ENCODE measurements around the gene EPB41L2. TPM values are rescaled to one million over a fixed set of nuclear protein-coding genes. Genes with fewer than 3 reads are reported as not detected.
"Not testable (repeated sequence)": the region's sequence is repeated elsewhere in the genome, so short reads cannot be mapped to it uniquely, and the experiment has no call there.

The EPB41L2 gene
- total RNA-seq, 1 donor, result 47.4 TPM

GRCh38 chr6:131014080-131014776 lies 48.8 kb downstream of the EPB41L2 start:
- Histone ChIP-seq H3K4me1 (ENCODE audit: insufficient read depth, low read length) (peaks cover 32% of the 10 kb centered on the region), H3K36me3 (ENCODE audit: insufficient read depth, low read length) (no peaks in the 10 kb centered on the region), H3K4me2 (ENCODE audit: insufficient read depth, low read length) (peak overlapping the region; percentile 51), H4K20me1 (ENCODE audit: insufficient read depth, low read length) (peaks cover 9% of the 10 kb centered on the region), H3K9me3 (ENCODE audit: low read depth, low read length) (no peaks in the 10 kb centered on the region), H3K79me2 (ENCODE audit: insufficient read depth, low read length) (peaks cover 57% of the 10 kb centered on the region), H3K27ac (ENCODE audit: low read depth, low read length) (no peak overlapping the region), H3K4me3 (ENCODE audit: insufficient read depth, low read length) (no peak overlapping the region), H2AFZ (ENCODE audit: low read length) (no peak overlapping the region), H3K27me3 (ENCODE audit: insufficient read depth, low read length) (no peaks in the 10 kb centered on the region)
- DNase-seq (ENCODE audit: insufficient read length, low spot score, missing footprints), result no peak
- TF ChIP-seq, protein P1, sequence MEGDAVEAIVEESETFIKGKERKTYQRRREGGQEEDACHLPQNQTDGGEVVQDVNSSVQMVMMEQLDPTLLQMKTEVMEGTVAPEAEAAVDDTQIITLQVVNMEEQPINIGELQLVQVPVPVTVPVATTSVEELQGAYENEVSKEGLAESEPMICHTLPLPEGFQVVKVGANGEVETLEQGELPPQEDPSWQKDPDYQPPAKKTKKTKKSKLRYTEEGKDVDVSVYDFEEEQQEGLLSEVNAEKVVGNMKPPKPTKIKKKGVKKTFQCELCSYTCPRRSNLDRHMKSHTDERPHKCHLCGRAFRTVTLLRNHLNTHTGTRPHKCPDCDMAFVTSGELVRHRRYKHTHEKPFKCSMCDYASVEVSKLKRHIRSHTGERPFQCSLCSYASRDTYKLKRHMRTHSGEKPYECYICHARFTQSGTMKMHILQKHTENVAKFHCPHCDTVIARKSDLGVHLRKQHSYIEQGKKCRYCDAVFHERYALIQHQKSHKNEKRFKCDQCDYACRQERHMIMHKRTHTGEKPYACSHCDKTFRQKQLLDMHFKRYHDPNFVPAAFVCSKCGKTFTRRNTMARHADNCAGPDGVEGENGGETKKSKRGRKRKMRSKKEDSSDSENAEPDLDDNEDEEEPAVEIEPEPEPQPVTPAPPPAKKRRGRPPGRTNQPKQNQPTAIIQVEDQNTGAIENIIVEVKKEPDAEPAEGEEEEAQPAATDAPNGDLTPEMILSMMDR (IDR thresholded peaks at IDR 0.05; ENCODE audit: extremely low read depth, low read depth, low read length), result no peak

- Histone ChIP-seq H3K27ac (ENCODE audit: low read depth, low read length) (no peak overlapping the region), H3K36me3 (ENCODE audit: insufficient read depth, low read length) (no peaks in the 10 kb centered on the region), H2AFZ (ENCODE audit: low read length) (no peak overlapping the region), H3K4me3 (ENCODE audit: insufficient read depth, low read length) (no peak overlapping the region), H3K4me2 (ENCODE audit: insufficient read depth, low read length) (peak overlapping the region; percentile 51), H4K20me1 (ENCODE audit: insufficient read depth, low read length) (peaks cover 9% of the 10 kb centered on the region), H3K79me2 (ENCODE audit: insufficient read depth, low read length) (peaks cover 53% of the 10 kb centered on the region), H3K4me1 (ENCODE audit: insufficient read depth, low read length) (peaks cover 32% of the 10 kb centered on the region), H3K27me3 (ENCODE audit: insufficient read depth, low read length) (no peaks in the 10 kb centered on the region), H3K9me3 (ENCODE audit: low read depth, low read length) (no peaks in the 10 kb centered on the region)
- DNase-seq (ENCODE audit: insufficient read length, low spot score, missing footprints), result no peak
- TF ChIP-seq, protein P1 (IDR thresholded peaks at IDR 0.05; ENCODE audit: extremely low read depth, low read depth, low read length), result no peak
Measured at GRCh38 chr6:131013495-131013894, 49.5 kb downstream of the EPB41L2 start.

- TF ChIP-seq, protein P1 (IDR thresholded peaks at IDR 0.05; ENCODE audit: extremely low read depth, low read depth, low read length), result no peak
Measured at GRCh38 chr6:131009790-131010189, 53.3 kb downstream of the EPB41L2 start.

GRCh38 chr6:131008965-131009364 lies 54.1 kb downstream of the EPB41L2 start:
- not testable (repeated sequence) for H3K27me3 ChIP-seq (ENCODE audit: insufficient read depth, low read length); H3K9me3 ChIP-seq (ENCODE audit: low read depth, low read length); H3K4me2 ChIP-seq (ENCODE audit: insufficient read depth, low read length); H3K36me3 ChIP-seq (ENCODE audit: insufficient read depth, low read length); H3K27ac ChIP-seq (ENCODE audit: low read depth, low read length); H3K4me3 ChIP-seq (ENCODE audit: insufficient read depth, low read length); DNase-seq (ENCODE audit: insufficient read length, low spot score, missing footprints); H4K20me1 ChIP-seq (ENCODE audit: insufficient read depth, low read length); H3K4me1 ChIP-seq (ENCODE audit: insufficient read depth, low read length); H2AFZ ChIP-seq (ENCODE audit: low read length)
- H3K79me2 ChIP-seq (ENCODE audit: insufficient read depth, low read length), result peaks cover 53% of the 10 kb centered on the region

More at GRCh38 chr6:131009790-131010189, 53.3 kb downstream of the EPB41L2 start:
- no peak overlapping the region for H3K4me3 ChIP-seq (ENCODE audit: insufficient read depth, low read length)
- H3K79me2 ChIP-seq (ENCODE audit: insufficient read depth, low read length), result peaks cover 52% of the 10 kb centered on the region
- no peak overlapping the region for H2AFZ ChIP-seq (ENCODE audit: low read length)
- H3K9me3 ChIP-seq (ENCODE audit: low read depth, low read length), result no peaks in the 10 kb centered on the region
- DNase-seq (ENCODE audit: insufficient read length, low spot score, missing footprints), result no peak
- no peak overlapping the region for H3K27ac ChIP-seq (ENCODE audit: low read depth, low read length)
- H3K4me2 ChIP-seq (ENCODE audit: insufficient read depth, low read length), result no peak overlapping the region
- H3K27me3 ChIP-seq (ENCODE audit: insufficient read depth, low read length), result no peaks in the 10 kb centered on the region
- no peaks in the 10 kb centered on the region for H3K36me3 ChIP-seq (ENCODE audit: insufficient read depth, low read length)
- peaks cover 11% of the 10 kb centered on the region for H3K4me1 ChIP-seq (ENCODE audit: insufficient read depth, low read length)
- peaks cover 7% of the 10 kb centered on the region for H4K20me1 ChIP-seq (ENCODE audit: insufficient read depth, low read length)

DNA sequence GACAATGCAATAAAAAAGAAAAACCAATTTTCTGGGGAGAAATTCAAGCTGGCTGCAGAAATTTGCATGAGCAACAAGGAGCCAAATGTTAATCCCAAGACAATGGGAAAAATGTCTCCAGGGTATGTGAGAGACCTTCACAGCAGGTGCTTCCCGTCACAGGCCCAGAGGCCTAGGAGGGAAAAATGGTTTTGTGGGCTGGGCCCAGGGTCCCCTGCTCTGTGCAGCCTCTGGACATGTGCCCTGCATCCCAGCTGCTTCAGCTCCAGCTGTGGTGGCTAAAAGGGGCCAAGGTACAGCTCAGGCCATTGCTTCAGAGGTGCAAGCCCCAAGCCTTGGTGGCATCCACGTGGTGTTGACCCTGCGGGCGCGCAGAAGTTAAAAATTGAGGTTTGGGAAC lies 55.1 kb downstream of the EPB41L2 start:
- peaks cover 50% of the 10 kb centered on the region for H3K79me2 ChIP-seq (ENCODE audit: insufficient read depth, low read length)
- H3K4me3 ChIP-seq (ENCODE audit: insufficient read depth, low read length); H3K4me2 ChIP-seq (ENCODE audit: insufficient read depth, low read length): not testable (repeated sequence)

More for the DNA sequence above, 55.1 kb downstream of the EPB41L2 start:
- H4K20me1 ChIP-seq (ENCODE audit: insufficient read depth, low read length); DNase-seq (ENCODE audit: insufficient read length, low spot score, missing footprints); H3K27ac ChIP-seq (ENCODE audit: low read depth, low read length); H2AFZ ChIP-seq (ENCODE audit: low read length); H3K27me3 ChIP-seq (ENCODE audit: insufficient read depth, low read length); H3K36me3 ChIP-seq (ENCODE audit: insufficient read depth, low read length); H3K9me3 ChIP-seq (ENCODE audit: low read depth, low read length): not testable (repeated sequence)
- peaks cover 11% of the 10 kb centered on the region for H3K4me1 ChIP-seq (ENCODE audit: insufficient read depth, low read length)

Data from osteoblast (primary cell).